CD4-positive, alpha-beta T cell treated with Interleukin-6 for 4 hours (primary cell): ENCODE results near the gene TSPO2.

Experiments
- DNase-seq: peaks from one replicate; pipeline ENCODE4 v3.0.0-alpha.2; 2020; ENCODE audit warnings: mixed read lengths

The TSPO2 gene

DNA sequence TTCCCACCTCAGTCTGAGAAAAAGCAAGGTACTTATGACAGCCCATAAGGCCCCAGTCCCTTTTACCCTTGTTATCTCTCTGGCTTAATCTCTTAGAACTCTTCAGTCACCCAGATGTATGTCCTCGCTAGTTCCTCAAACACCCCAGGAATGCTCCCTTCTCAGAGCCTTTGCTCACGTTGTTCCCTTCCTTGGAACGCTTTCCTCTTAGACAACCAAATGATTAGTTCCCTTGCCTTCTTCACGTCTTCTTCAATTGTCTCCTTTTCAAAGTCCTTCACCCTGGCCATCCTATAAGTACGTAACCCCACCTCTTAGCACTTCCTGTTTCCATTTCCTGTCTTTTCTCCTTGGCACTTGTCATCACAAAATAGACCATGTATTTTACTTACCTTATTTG, 9.6 kb downstream of the TSPO2 start:
- no peak for DNase-seq

DNA sequence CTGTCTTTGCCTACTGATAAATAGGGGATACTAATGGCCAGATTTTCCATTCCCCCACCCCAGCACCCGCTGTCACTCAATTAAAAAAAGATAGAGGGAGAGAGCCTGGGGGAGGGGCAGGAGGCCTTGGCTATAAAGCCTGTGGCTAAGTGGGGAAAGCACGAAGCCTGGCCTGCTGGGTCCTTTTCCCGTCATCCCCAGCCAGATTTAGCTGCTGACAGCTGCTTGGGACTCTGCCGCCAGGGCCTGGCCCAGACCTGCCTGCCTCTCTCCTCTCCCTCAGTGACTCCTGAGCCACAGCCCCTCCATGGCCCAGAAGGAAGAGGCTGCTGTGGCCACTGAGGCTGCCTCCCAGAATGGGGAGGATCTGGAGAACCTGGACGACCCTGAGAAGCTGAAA, 10.8 kb downstream of the TSPO2 start, which contains the start of gene APOBEC2:
Gene APOBEC2, plus strand, starts transcription at position 162 of the 400 bp plus-strand sequence. Its CDS starts 146 bp downstream, at position 308.
- DNase-seq = no peak

DNA sequence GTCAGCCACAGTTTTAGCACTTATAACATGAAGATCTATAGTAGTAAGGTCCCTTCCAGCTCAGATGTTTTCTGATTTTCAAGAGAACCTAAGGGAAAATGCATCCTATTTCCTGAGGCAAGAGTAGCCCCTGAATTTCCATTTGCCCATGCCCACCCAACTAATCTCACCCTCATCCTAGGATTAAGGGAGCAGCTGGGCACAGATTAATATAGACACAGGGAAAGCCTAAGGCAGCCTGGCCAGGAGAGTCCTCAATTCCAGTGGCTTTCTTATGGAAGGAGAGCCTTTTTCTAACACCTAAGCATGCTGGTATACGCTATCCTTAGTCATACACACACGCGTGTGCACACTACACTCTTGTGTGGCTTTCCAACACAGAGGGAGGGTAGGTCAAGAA, 12.2 kb downstream of the TSPO2 start:
- no peak for DNase-seq

DNA sequence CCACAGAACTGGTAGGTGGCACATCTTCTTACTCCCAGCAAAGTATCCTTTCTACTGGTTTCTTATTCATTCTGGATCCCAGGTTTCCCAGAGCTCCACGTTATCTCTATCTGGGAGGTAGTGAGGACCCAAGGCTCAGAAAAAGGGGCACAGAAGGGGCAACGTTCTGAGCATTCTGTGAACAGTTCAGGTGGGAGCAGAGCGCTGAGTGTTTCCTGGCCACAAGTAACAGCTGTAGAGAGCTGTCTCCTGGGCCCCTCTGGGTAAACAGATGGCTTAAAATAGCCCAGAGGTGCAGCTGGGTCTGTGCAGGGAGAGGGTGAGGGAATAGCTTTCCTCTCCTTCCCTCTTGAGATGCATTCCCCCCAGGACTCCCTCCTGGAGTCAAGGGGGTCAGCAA, 12.9 kb downstream of the TSPO2 start:
- DNase-seq = no peak

DNA sequence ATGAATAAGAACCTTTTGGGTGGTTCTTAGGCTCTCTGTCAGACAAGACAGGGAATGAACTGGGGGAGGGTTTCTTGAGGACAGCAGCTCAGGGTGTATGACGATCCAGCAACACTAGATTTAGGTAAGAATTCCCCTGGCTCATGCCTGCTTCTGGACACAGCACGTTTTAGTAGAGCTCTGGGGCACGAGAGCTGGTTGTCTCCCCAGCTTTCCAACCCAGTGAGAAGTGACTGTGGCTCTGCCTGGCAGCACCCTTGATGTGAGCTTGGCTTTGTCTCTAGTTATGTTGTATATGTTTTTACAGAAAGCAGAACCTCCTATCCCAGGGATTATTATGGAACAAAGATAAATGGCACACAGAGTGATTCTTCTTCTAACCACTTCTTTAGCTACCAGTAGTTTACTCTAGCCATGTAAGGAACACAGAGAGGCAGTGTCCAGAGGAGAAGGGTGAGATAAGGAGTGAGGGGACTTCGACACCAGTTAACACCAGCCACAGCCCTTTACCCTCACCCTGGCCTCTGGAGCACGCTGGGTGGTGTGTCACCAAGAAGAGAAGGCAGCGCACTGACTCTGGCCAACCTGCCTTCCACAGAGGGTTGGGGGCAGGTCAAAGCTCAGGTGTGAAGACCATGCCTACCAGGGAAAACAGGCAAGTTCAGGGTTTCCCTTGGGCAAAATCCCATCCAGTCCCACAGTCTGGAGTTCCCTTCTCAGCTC, 14.7 kb downstream of the TSPO2 start:
- no peak for DNase-seq

DNA sequence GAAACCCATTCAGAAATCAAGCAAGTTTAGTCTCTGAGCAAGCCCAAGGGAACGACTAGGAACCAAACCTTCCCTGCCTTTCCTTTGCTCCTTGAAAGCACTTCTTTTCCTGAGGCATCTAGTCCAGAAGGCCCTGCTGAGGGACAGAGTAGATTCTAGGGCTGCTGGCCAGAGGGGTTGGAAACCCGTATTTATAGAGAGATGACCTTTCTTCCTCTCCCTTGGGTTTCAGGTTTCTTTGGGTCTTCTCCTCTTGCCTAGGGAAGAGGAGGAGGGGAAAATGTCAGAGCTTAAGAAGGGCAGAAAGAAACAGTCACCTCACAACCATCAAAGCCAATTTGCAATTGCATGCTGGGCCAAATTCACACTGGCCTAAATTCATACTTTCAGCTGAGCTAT, 16.5 kb downstream of the TSPO2 start:
- no peak for DNase-seq

DNA sequence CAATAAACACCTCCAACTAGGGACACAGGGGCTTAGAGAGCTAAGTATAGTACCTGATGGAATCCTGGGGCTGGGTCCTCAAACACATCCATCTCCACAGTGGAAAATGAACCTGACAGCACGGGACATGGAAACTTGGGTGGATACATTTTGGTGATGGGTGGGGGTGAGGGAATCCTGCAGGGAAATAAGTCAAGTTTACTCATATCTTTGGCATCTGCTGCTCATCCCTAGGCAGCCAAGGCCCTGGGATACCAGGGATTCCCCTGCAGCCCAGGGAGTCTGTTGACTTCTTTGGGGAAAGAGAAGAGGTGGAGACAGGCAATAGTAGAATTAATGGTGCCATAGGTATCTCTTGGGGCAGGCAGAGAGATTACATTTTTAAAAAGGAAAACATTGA, 17.3 kb downstream of the TSPO2 start:
- no peak for DNase-seq

DNA sequence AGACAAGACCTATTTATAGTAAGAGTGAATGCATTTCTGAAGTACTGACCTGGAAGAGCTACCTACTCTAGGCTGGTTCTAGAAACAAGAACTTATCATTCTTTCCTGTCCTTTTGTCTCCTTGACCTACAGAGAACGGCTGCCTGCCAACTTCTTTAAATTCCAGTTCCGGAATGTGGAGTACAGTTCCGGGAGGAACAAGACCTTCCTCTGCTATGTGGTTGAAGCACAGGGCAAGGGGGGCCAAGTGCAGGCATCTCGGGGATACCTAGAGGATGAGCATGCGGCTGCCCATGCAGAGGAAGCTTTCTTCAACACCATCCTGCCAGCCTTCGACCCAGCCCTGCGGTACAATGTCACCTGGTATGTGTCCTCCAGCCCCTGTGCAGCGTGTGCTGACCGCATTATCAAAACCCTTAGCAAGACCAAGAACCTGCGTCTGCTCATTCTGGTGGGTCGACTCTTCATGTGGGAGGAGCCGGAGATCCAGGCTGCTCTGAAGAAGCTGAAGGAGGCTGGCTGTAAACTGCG, 19.0 kb downstream of the TSPO2 start:
- DNase-seq = no peak

DNA sequence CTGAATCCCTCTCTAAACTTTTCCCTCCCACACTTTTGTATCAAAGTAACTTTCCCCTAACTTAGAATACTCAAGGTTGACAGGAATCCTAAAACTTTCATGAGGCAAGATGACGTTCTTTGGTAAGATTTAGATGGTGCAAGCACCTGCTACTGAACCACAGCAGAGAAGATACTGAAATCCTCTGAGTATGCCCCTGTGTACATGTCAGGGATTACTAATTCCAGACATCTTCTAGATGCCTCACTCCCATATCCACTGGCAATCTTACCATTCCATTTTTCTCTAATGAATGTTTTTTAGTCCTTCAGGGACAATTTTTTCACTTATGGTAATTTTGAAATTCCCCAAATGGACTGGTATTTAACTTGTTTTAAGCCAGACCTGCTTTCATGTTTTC, 19.8 kb downstream of the TSPO2 start:
- DNase-seq = no peak

DNA sequence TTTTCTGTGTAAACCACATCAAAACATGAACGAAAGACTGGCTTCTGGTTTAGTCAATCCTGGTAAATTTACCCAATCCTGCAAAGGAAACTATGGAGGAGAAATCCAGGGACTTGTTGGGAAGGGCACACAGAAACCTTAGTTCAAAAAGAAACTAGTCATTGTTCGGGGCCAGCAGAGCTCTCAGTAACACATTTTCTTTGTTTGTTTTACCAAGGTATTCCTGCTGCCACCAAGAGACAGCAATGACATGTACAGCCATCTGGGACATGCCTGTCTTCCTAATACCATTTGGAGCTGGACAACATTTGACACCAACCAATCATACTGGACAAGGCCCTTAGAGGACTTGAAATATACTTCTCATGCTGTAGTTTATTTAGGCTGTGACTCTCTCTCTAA, 21.6 kb downstream of the TSPO2 start:
- DNase-seq = no peak

DNA sequence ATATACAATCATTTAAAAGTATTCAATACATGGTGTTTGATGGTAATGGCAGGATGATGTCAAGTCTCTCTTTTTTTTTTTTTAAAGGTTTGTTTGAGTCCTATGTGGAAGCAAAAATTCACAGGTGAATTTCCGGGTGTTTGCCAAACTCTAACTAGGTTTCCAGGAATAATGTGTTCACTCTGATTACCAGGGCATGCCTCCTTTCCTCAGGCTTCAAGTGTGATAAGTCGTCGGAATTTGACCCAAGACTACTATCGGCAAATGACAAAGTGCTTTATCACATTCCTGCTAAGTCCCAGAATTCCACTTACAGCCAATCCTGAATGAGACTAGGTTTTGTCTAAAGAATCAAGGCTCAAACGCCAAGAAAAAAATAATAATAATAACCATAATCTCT, 22.6 kb downstream of the TSPO2 start:
- no peak for DNase-seq

DNA sequence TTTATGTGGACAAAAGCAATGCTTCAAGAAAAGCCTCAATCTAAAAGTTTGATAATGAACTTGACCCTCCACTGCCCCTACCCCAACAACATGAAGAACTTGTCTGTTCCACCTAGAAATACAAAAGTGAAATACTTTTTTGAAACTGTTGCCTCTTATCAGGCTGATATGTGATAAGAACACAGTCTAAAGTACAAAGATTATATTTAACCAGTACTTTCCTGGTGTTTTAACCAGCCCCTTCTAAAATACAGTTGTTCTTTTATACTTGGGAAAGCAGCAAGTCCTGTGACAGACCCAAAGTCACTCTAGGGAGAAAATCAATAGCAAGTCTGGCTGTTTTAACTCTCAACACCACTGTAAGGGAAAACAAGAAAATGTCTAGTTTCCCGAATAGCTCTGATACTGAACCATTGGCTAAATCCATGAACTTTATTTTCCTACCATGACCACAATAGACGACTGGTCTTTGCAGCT, 23.3 kb downstream of the TSPO2 start:
- DNase-seq = no peak

DNA sequence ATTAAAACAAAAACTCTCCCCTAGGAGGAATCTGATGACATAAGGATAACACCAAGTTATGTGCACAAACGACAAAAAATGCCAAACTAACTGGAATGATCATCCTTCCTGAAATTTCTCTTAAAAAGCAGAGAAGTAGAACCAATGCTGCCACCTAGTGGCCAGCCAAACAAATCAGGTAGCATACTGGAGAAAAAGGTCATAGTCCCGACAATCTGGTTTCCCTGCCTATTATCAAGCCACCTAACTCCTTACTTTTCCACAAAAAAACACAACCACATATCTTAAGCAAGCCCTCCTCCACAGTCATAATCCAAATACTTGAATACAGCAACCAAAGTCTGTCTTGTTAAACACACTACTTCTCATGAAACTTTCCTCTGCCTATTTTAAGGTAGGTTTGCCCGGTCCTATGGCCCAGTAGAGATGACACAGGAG, 24.6 kb downstream of the TSPO2 start:
- DNase-seq = peak; percentile 81

DNA sequence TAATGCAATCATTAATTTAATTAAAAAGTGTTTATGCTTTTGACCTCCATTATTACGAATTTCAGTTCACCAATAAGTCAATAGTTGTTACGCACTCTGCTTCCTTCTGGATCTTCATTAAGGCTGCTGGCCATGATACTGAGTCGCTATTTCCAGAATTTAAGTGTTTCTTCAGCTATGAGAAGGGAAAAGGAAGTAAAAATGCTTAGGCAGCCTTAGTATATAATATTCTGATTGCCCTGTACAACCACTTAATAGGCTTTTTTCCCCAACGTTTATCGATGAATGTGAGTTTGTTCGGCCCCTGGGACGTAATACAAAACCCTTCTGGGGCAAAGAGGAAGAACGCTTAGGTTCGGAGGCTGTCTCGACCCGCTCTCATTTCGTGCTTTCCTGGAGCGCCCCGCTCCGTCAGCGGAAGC, 29.2 kb downstream of the TSPO2 start:
- DNase-seq = peak; percentile 78

DNA sequence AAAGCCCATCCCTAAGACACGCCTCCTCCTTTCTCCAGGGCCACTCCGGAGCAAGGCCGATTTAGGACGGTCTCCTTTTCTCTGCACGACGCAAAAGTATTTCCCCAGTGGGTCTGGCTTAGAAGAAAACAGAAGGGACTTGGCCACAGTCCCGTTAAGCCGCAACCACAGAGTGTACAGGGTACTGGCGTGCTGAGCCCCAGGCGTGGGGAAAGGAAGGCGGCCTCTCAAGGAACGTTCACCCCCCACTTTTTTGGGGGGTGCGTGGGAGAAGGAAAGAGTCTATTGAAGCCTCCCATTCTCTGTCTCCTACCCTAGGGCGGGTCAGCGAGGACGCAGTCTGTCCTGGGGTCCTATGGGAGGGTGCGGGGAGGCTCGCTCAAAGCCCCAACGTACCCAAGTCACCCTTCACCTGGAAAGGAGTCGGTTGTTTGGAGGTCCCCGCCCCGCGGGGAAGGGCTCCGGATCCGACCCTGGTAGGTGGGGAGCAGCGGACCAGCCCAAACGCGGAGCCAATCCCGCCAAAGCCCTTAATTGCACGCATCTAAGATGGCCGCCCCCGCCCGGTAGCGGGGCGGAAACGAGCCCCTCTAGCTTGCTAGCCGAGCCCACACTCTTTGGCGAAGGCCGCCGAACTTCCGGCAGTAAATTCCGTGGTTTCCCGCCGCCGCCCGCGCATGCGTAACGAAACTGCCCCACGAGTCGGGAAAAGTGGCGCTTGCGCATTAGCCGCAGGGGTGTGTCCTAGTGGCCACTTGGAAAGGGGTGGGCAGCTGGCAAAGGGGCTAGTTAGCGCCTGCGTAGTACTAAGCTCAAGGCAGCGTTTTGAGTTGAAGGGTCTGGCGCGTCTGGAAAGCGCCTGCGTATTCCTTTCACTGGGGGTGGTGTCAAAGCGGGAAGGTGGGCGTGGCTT, 29.9 kb downstream of the TSPO2 start, which contains the start of gene OARD1:
Gene OARD1, minus strand, starts transcription at position 434 of the 913 bp plus-strand sequence. CDS start 722 bp downstream, outside the sequence.
- peak; percentile 100 for DNase-seq

DNA sequence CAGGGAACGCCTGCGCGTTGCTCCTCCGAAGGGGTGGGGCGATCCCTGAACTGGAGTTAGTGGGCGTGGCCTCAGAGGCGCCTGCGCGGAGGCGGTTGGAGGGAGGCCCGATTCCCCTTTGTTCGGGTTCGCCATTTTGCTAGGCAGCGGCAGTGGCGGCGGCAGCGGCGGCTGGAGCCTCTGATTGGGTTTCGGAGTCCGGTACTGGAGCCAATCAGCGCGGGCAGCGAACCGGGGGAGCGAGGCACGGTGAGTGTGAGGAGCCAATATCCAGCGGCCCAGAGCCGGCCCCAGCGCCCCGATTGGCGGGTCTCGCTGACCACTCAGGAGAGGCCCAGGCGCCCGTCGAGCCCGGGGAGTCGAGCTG, 30.6 kb downstream of the TSPO2 start, which contains the start of gene NFYA:
Gene NFYA, plus strand, starts transcription at position 139 of the 367 bp plus-strand sequence. CDS start 6,116 bp downstream, outside the sequence.
- peak; percentile 100 for DNase-seq

DNA sequence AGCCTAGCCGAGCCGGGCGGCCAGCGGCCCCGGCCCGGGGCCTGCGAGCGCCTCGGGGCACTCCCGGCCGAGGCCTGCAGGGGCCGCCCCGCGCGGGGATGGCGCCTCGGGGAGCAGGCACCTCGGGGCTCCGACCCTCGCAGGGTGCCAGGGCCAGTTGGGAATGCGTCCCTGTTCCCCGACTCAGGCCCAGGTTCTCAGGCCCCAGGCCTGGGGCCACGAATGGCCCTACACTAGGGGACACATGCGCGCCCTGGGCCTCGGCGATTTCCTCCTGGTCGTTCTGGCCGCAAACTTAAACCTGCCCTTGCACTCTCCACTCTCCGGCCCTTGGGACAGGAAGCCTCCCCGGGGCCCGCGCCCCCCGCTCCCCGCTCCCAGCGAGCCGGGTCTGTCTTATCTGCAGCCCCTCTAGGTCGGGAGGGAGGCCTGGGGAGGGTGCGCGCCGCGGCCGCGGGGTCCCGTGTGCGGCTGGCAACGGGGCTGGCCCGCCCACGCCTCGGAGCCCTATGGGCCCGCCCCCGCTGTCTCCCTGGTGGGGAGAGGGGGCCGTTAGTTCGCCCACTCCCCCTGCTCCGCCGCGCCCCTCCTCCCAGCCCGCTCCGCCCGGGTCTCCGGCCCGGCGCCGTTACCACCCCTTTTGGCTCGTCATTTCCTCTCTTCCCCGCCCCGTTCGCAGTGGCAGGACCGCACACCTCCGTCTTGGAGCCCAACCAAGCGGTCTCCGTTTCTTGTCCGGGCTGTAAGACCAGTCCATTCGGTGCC, 31.1 kb downstream of the TSPO2 start:
- peak; percentile 85 for DNase-seq

DNA sequence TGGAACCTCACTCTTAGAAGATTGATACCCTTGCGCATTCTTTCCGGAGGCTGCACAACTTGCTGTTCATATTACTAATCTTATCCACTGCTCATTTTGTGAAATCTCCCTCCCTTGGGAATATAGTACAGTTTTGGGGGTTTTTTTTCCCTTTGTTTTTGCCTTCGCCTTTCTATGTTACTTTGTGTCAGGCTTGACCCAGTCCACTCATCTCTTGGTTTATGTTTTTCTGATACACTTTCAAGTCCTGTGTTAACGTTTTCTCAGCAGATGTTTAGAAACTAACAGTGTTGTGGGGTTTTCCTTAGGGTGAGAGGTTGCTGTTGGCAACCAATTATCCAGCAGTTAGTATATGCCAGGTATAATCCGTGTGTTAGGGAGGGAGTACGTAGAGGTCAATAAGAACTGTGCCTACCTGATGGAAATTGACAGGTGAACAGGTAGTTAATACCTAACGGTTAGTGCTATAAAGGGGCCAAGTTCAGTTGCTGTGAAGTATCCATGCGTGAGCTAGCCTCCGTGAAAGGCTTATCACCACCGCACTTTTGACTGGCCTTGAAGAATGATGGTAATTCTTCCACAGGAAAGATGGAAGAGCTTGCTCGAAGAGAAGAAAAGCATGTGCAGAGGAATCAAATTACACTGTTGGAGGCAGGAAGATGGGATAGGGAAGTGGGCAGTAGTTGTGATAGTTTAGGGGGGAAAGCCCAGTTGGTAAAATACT, 31.9 kb downstream of the TSPO2 start:
- no peak for DNase-seq

DNA sequence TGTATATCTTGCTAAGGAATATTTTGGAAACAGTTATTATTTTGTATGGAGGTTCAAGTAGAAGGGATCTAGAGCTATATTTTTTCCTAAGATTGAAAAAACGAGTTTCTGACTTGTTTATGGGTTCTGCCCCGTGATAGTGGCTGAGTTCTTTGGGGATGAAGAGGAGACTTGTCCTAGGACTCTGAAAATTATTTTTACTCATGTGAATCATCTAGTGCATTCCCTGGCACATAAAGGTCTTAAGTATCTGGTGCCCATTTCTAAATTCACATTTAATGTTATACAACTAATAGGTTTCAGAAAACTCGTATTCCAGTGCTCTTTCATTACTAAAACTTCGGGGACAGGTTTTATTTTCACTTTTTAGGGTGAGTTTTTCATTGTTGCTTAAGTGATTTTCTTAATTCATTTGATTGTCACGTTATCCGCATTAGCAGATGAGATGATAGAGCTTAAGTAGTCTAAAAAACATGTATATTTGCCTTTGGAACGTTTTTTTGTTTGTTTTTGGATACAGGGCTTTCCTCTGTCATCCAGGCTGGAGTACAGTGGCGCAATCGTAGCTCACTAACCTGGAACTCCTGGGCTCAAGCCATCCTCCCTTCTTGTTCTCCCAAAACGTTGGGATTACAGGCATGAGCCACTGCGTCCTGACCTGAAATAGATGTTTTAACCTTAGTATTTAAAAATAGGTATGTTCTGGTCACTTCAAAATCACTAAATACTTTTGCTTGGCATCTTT, 32.6 kb downstream of the TSPO2 start:
- DNase-seq = no peak

DNA sequence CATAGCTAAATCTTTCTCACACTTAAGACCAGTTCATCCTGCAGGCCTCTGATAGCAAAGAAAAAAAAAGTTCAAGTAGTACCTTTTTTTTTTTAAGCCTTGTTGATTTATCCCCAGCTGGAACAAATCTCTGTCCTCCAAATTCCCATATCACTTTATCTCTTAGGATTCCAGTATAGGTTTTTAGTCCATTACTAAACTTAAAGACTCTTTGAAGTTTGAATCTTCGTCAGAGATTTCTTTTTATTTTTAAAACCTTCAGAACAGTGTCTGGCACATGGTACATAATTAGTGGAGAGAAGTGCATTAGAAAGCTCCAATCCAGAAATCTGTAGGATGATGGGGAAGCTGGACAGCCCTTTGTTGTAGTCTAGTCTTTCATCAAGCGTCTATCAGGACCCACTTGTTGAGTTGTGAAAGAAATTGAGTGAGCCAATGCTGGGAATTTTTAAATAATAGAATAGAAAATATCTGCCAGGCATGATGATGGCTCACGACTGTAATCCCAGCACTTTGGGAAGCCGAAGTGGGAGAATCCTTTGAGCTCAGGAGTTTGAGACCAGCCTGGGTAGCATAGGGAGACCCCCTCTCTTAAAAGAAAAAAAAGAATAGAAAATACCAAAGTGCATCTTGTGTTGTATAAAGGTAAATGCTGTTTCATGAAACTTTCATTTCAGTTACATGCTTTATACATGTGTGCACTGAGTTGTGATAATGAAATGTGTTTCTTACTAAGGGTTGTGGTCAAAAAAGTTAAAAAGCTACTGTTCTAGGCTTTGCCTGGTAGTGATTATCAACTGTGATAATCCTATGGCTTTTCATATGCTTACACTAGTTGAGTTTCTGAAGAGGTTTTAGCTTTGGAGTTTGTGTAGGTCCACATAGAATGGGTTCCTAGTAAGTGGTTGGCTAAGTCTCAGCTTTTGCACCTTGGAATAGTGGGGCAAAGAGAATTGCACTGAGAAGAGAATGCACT, 33.7 kb downstream of the TSPO2 start:
- DNase-seq = no peak
